PC-3 (cell line): ENCODE data around the gene TCN1. TPM values are rescaled to one million over a fixed set of nuclear protein-coding genes. Genes with fewer than 3 reads are reported as not detected.

ENCODE experiments used
- ATAC-seq: fragments of 200-7000 bp; cut with Tn5 transposase; 2 replicates; pipeline ENCODE4 v1.9.1; 2020; ENCODE audit warnings: mild to moderate bottlenecking, moderate library complexity
- BruUV-seq: library from RNA; stranded (reverse); fragments of 400-500 nt; replicated peaks from 2 replicates; lab custom pipeline; 2021; lab: Mats Ljungman, UMichigan
- CTCF ChIA-PET: fragments of 300-600 bp; sonication (Branson Sonifier 250); formaldehyde crosslinking; loops from one replicate; lab custom pipeline; 2022; ENCODE audit warnings: antibody characterized with exemption; lab: Charles Lee
- POLR2A ChIA-PET: fragments of 300-600 bp; sonication (Branson Sonifier 250); formaldehyde crosslinking; loops from one replicate; lab custom pipeline; 2022; ENCODE audit warnings: antibody characterized with exemption; ENCODE audit not compliant: unreplicated experiment; lab: Charles Lee
- DNase-seq: peaks from one replicate; pipeline ENCODE4 v3.0.0-alpha.2; 2015
- H2AFZ ChIP-seq: fragments of 300-600 bp; sonication (generic); 2 replicates; pipeline ENCODE4 v1.6.0; 2016; ENCODE audit warnings: antibody characterized with exemption, low read length
- H3F3A ChIP-seq: fragments of 300-600 bp; sonication (generic); one replicate; pipeline ENCODE4 v1.6.0; 2017; ENCODE audit warnings: antibody characterized with exemption, low read length, control low read depth, mild to moderate bottlenecking; ENCODE audit not compliant: unreplicated experiment
- H3K27ac ChIP-seq: fragments of 300-600 bp; sonication (generic); 2 replicates; pipeline ENCODE4 v1.5.1; 2016; ENCODE audit warnings: mild to moderate bottlenecking, low read length
- H3K27me3 ChIP-seq: fragments of 300-600 bp; sonication (generic); 2 replicates; pipeline ENCODE4 v1.6.1; 2016; ENCODE audit warnings: low read length, mixed read lengths
- H3K36me3 ChIP-seq: fragments of 300-600 bp; sonication (generic); 2 replicates; pipeline ENCODE4 v1.6.1; 2016; ENCODE audit warnings: low read depth, mixed run types, low read length, mixed read lengths
- H3K4me1 ChIP-seq: fragments of 300-600 bp; sonication (generic); 2 replicates; pipeline ENCODE4 v1.5.1; 2016; ENCODE audit warnings: low read length; ENCODE audit not compliant: insufficient read depth
- H3K4me2 ChIP-seq: fragments of 300-600 bp; sonication (generic); 2 replicates; pipeline ENCODE4 v1.6.0; 2016; ENCODE audit warnings: low read length
- H3K4me3 ChIP-seq: fragments of 300-600 bp; sonication (generic); 2 replicates; pipeline ENCODE4 v1.5.1; 2016; ENCODE audit warnings: mild to moderate bottlenecking, low read length, mixed read lengths
- H3K79me2 ChIP-seq: fragments of 300-600 bp; sonication (generic); 2 replicates; pipeline ENCODE4 v1.6.1; 2017; ENCODE audit warnings: low read length, mixed read lengths
- H3K9ac ChIP-seq: fragments of 300-600 bp; sonication (generic); 2 replicates; pipeline ENCODE4 v1.6.0; 2016; ENCODE audit warnings: mild to moderate bottlenecking, low read length
- H3K9me2 ChIP-seq: fragments of 300-600 bp; sonication (generic); replicated peaks from 2 replicates; pipeline ENCODE4 v1.6.1; 2016; ENCODE audit warnings: mixed run types, low read length, mixed read lengths
- H3K9me3 ChIP-seq: fragments of 300-600 bp; sonication (generic); 2 replicates; pipeline ENCODE4 v1.6.1; 2016; ENCODE audit warnings: low read length, mixed read lengths
- H4K20me1 ChIP-seq: fragments of 300-600 bp; sonication (generic); 2 replicates; pipeline ENCODE4 v1.6.1; 2016; ENCODE audit warnings: low read length, mixed read lengths
- EZH2 ChIP-seq: fragments of 300-600 bp; sonication (generic); IDR thresholded peaks from one replicate; pipeline ENCODE4 v1.6.1; 2017; ENCODE audit warnings: antibody characterized with exemption, mild to moderate bottlenecking, low read length; ENCODE audit not compliant: unreplicated experiment
- EZH2phosphoT487 ChIP-seq: fragments of 300-600 bp; sonication (generic); IDR thresholded peaks from 2 replicates; pipeline ENCODE4 v1.6.1; 2018; ENCODE audit warnings: mild to moderate bottlenecking, antibody characterized with exemption, low read length, borderline replicate concordance
- intact Hi-C: fragments of 100-400 bp; cut with micrococcal nuclease; formaldehyde crosslinking; loops from 2 replicates; pipeline ENCODE4 v1.9.0; 2023
- total RNA-seq: library from RNA; depleted of rRNA; stranded (reverse); fragments of >200 nt; gene quantifications from 2 replicates; pipeline ENCODE4 v1.2.3, GENCODE V29; 2014; rRNA removed
- TF ChIP-seq, protein P1 (sequence below): fragments of 300-600 bp; sonication (generic); conservative IDR thresholded peaks from 2 replicates; pipeline ENCODE4 v1.5.1; 2017; ENCODE audit warnings: antibody characterized with exemption, low read depth, mild to moderate bottlenecking, low read length

Gene TCN1
- total RNA-seq, 1 experiment from 2014 or later, result 14.8 TPM

GRCh38 chr11:59807047-59807610 lies 59.2 kb downstream of the TCN1 start:
- no peak overlapping the region for H3K4me3 ChIP-seq
- ATAC-seq, result no peak
- H3K79me2 ChIP-seq, result peaks cover 29% of the 10 kb centered on the region
- ChIA-PET POLR2A (no interaction called here), CTCF (no interaction called here)
- no peak for DNase-seq
- H3K4me2 ChIP-seq, result no peak overlapping the region
- no peak overlapping the region for H2AFZ ChIP-seq
- no TSS peak for BruUV-seq
- no peaks in the 10 kb centered on the region for H3K27me3 ChIP-seq
- H3K9me3 ChIP-seq, result no peaks in the 10 kb centered on the region
- no peak overlapping the region for H3K9ac ChIP-seq
- H3K36me3 ChIP-seq, result peaks cover 47% of the 10 kb centered on the region
- H3K9me2 ChIP-seq, result no peaks in the 10 kb centered on the region
- TF ChIP-seq, protein P1, sequence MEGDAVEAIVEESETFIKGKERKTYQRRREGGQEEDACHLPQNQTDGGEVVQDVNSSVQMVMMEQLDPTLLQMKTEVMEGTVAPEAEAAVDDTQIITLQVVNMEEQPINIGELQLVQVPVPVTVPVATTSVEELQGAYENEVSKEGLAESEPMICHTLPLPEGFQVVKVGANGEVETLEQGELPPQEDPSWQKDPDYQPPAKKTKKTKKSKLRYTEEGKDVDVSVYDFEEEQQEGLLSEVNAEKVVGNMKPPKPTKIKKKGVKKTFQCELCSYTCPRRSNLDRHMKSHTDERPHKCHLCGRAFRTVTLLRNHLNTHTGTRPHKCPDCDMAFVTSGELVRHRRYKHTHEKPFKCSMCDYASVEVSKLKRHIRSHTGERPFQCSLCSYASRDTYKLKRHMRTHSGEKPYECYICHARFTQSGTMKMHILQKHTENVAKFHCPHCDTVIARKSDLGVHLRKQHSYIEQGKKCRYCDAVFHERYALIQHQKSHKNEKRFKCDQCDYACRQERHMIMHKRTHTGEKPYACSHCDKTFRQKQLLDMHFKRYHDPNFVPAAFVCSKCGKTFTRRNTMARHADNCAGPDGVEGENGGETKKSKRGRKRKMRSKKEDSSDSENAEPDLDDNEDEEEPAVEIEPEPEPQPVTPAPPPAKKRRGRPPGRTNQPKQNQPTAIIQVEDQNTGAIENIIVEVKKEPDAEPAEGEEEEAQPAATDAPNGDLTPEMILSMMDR, result no peak
- TF ChIP-seq EZH2phosphoT487 (no peak), EZH2 (no peak)
- H3F3A ChIP-seq, result no peaks in the 10 kb centered on the region
- intact Hi-C loops, result loop anchor here (10.0 kb wide), 2 partner anchors 142 to 272 kb away; partner anchors contain the start of gene PATL1
- 0 out of 2 replicates have a peak, but pooled peaks cover 3% of the 10 kb centered on the region for H4K20me1 ChIP-seq
- no peak overlapping the region for H3K27ac ChIP-seq
- peaks cover 16% of the 10 kb centered on the region for H3K4me1 ChIP-seq

DNA sequence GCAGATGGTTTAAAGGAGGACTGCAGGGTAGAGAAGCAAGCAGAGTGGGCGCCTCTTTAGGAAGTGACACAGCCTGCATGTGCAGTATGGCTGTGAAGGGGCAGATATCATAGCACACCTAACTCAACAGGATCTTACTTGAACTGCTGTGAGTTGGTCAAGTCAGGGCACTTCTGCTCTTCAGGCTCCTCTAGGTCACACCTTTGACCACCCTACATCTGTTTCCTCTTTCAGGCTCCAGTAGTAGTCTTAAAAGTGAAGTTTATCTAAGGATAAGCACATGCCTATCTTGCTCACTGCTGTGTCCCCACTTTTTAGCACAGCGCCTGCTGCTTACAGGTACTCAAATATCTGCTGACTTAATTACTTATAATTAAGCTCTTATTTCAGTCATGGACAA lies 62.2 kb downstream of the TCN1 start:
- intact Hi-C loops, result loop anchor here (10.0 kb wide), 2 partner anchors 139 to 269 kb away; partner anchors contain the start of gene PATL1
- peaks cover 50% of the 10 kb centered on the region for H3K36me3 ChIP-seq
- no peaks in the 10 kb centered on the region for H4K20me1 ChIP-seq
- H3K9me3 ChIP-seq, result no peaks in the 10 kb centered on the region
- H3K79me2 ChIP-seq, result peaks cover 15% of the 10 kb centered on the region
- no peaks in the 10 kb centered on the region for H3K27me3 ChIP-seq
- H3K4me3 ChIP-seq, result no peak overlapping the region
- POLR2A ChIA-PET, result no interaction called here
- DNase-seq, result no peak
- ATAC-seq, result no peak
- TF ChIP-seq EZH2phosphoT487 (no peak), EZH2 (no peak)
- TF ChIP-seq, protein P1, result no peak
- no peaks in the 10 kb centered on the region for H3F3A ChIP-seq
- H3K27ac ChIP-seq, result no peak overlapping the region
- peaks cover 27% of the 10 kb centered on the region for H3K4me1 ChIP-seq
- no peak overlapping the region for H3K4me2 ChIP-seq
- no TSS peak for BruUV-seq
- CTCF ChIA-PET, result no interaction called here
- no peak overlapping the region for H2AFZ ChIP-seq
- H3K9me2 ChIP-seq, result no peaks in the 10 kb centered on the region
- H3K9ac ChIP-seq, result no peak overlapping the region

Other genes starting within 250 kb of the TCN1 start
- gene PATL1, start 197.4 kb downstream of the TCN1 start, total RNA-seq, result 18.1 and 23.1 TPM in 2 replicates
- gene OR10V1, start 152.6 kb downstream of the TCN1 start, total RNA-seq, result not detected in 2 replicates
- gene STX3, start 111.1 kb downstream of the TCN1 start, total RNA-seq, result 34.3 and 49.8 TPM in 2 replicates
- 111 and 123 TPM in 2 replicates for gene MRPL16, start 55.7 kb downstream of the TCN1 start, total RNA-seq
- gene CBLIF, start 21.0 kb downstream of the TCN1 start, total RNA-seq, result not detected in 2 replicates
- not detected in 2 replicates for gene OOSP3, start 12.3 kb upstream of the TCN1 start, total RNA-seq
- not detected in 2 replicates for gene OOSP1, start 71.9 kb upstream of the TCN1 start, total RNA-seq
- gene OOSP4A, start 97.5 kb upstream of the TCN1 start, total RNA-seq, result not detected in 2 replicates
- gene OOSP4B, start 150.7 kb upstream of the TCN1 start, total RNA-seq, result not detected in 2 replicates
- not detected in 2 replicates for gene OOSP2, start 173.9 kb upstream of the TCN1 start, total RNA-seq
- gene MS4A3, start 190.2 kb upstream of the TCN1 start, total RNA-seq, result not detected in 2 replicates
- not detected in 2 replicates for gene MS4A2, start 222.2 kb upstream of the TCN1 start, total RNA-seq